ENCODE results near the gene PLB1. TPM values are rescaled to one million over a fixed set of nuclear protein-coding genes. Genes with fewer than 3 reads are reported as not detected.
A peak's percentile ranks its signal among the peaks of the same experiment; 100 is the strongest.

Gene PLB1
- total RNA-seq, 1 donor: 7.8 TPM

GRCh38 chr2:28604284-28604843 is 108.5 kb downstream of the PLB1 start:
- no peak for DNase-seq (ENCODE audit: low read depth in 2 of 3, low spot score in 2 of 3)

GRCh38 chr2:28606986-28607441 is 111.2 kb downstream of the PLB1 start:
- DNase-seq (ENCODE audit: low read depth in 2 of 3, low spot score in 2 of 3): peak in 1 of 3 donors; percentile 49

- no peak for DNase-seq (ENCODE audit: low read depth in 2 of 3, low spot score in 2 of 3)
Measured at GRCh38 chr2:28607730-28608499, 112.1 kb downstream of the PLB1 start.

- DNase-seq (ENCODE audit: low read depth in 2 of 3, low spot score in 2 of 3): no peak
Measured at GRCh38 chr2:28608500-28609424, 112.9 kb downstream of the PLB1 start.

- DNase-seq (ENCODE audit: low read depth in 2 of 3, low spot score in 2 of 3): peak in 1 of 3 donors; percentile 8
Measured at GRCh38 chr2:28610583-28611201, 114.8 kb downstream of the PLB1 start.

GRCh38 chr2:28612131-28612812 is 116.4 kb downstream of the PLB1 start:
- DNase-seq (ENCODE audit: low read depth in 2 of 3, low spot score in 2 of 3): no peak

- no peak for DNase-seq (ENCODE audit: low read depth in 2 of 3, low spot score in 2 of 3)
Measured at GRCh38 chr2:28613186-28613585, 117.3 kb downstream of the PLB1 start.

- DNase-seq (ENCODE audit: low read depth in 2 of 3, low spot score in 2 of 3): no peak
Measured at GRCh38 chr2:28613633-28614501, 118.0 kb downstream of the PLB1 start.

- DNase-seq (ENCODE audit: low read depth in 2 of 3, low spot score in 2 of 3): no peak
Measured at GRCh38 chr2:28615706-28616105, 119.8 kb downstream of the PLB1 start.

- no peak for DNase-seq (ENCODE audit: low read depth in 2 of 3, low spot score in 2 of 3)
Measured at GRCh38 chr2:28616396-28616999, 120.6 kb downstream of the PLB1 start.

- peak in 2 of 3 donors; percentile 48 to 51 for DNase-seq (ENCODE audit: low read depth in 2 of 3, low spot score in 2 of 3)
Measured at GRCh38 chr2:28617502-28618184, 121.8 kb downstream of the PLB1 start.

- DNase-seq (ENCODE audit: low read depth in 2 of 3, low spot score in 2 of 3): peak in 1 of 3 donors; percentile 60
Measured at GRCh38 chr2:28618221-28619141, 122.6 kb downstream of the PLB1 start.

- DNase-seq (ENCODE audit: low read depth in 2 of 3, low spot score in 2 of 3): no peak
Measured at GRCh38 chr2:28619213-28620196, 123.6 kb downstream of the PLB1 start.

- DNase-seq (ENCODE audit: low read depth in 2 of 3, low spot score in 2 of 3): no peak
Measured at GRCh38 chr2:28620291-28620793, 124.5 kb downstream of the PLB1 start.

- no peak for DNase-seq (ENCODE audit: low read depth in 2 of 3, low spot score in 2 of 3)
Measured at GRCh38 chr2:28620801-28621171, 124.9 kb downstream of the PLB1 start.

All from hematopoietic multipotent progenitor cell (in vitro differentiated cells).